Body of pancreas (tissue), 4 donors: ENCODE measurements around the gene RHBDF2.

Source experiments
- CTCF ChIP-seq, 7 experiments: fragments of 450-650 bp in 4 of 7; fragments of 200-600 bp in 3 of 7; sonication (generic) in 3 of 7; IDR thresholded peaks; one replicate each; pipeline ENCODE4 v1.5.1; 2016 to 2019; ENCODE audit warnings: antibody characterized with exemption in 7 of 7
- POLR2A ChIP-seq, 3 donors: fragments of 450-650 bp; IDR thresholded peaks; one replicate each; pipeline ENCODE4 v1.6.1; 2016; ENCODE audit warnings: antibody characterized with exemption in 3 of 3, mild to moderate bottlenecking in 2 of 3

- no peak for TF ChIP-seq POLR2A (IDR thresholded peaks at IDR 0.05)
- no peak for TF ChIP-seq CTCF (IDR thresholded peaks at IDR 0.05)
Observed at GRCh38 chr17:76542984-76543383, 41.8 kb upstream of the RHBDF2 start.
